ENCODE results near the gene GTF2A1L. TPM values are rescaled to one million over a fixed set of nuclear protein-coding genes. Genes with fewer than 3 reads are reported as not detected.

The GTF2A1L gene
- 1 to 10 TPM in 1 of 3 donors, under 1 TPM in 1, not detected in 1; 0.29 to 2.9 TPM for total RNA-seq

GRCh38 chr2:48617618-48618017 is at the start of gene GTF2A1L:
Gene GTF2A1L (plus strand): TSS chr2:48617856. CDS start chr2:48617875, 19 bp downstream.
- H3K27ac ChIP-seq, result no peak within 1 kb of the TSS
- DNase-seq (ENCODE audit: low spot score in 2 of 2), result no peak
- H3K4me1 ChIP-seq, result no peaks in the 10 kb centered on the region
- no peaks in the 10 kb centered on the region for H3K27me3 ChIP-seq
- H3K9me3 ChIP-seq, result peaks cover 0 to 8% of the 10 kb centered on the region in 2 donors
- intact Hi-C loops (cut with DNase I; ENCODE audit: low total_unique reads), result no loop called here
- TF ChIP-seq POLR2A (IDR thresholded peaks at IDR 0.05), result no peak
- TF ChIP-seq POLR2AphosphoS5 (IDR thresholded peaks at IDR 0.05), result no peak
- no peak for TF ChIP-seq CTCF (IDR thresholded peaks at IDR 0.05)
- no peak within 1 kb of the TSS for H3K4me3 ChIP-seq
- no peaks in the 10 kb centered on the region for H3K36me3 ChIP-seq

GRCh38 chr2:48568547-48568946 is 49.1 kb upstream of the GTF2A1L start:
- Histone ChIP-seq H3K27me3 (no peaks in the 10 kb centered on the region), H3K4me1 (no peaks in the 10 kb centered on the region), H3K27ac (peak overlapping the region in 1 of 2 donors; percentile 77), H3K4me3 (peak overlapping the region in 1 of 3 donors; percentile 41), H3K9me3 (no peaks in the 10 kb centered on the region), H3K36me3 (no peaks in the 10 kb centered on the region)
- intact Hi-C loops (cut with DNase I; ENCODE audit: low total_unique reads), result no loop called here
- TF ChIP-seq POLR2A (IDR thresholded peaks at IDR 0.05) (no peak), CTCF (IDR thresholded peaks at IDR 0.05) (no peak), POLR2AphosphoS5 (IDR thresholded peaks at IDR 0.05) (no peak)
- no peak for DNase-seq (ENCODE audit: low spot score in 2 of 2)

GRCh38 chr2:48569433-48569832 is 48.2 kb upstream of the GTF2A1L start:
- H3K4me1 ChIP-seq, result no peaks in the 10 kb centered on the region
- H3K4me3 ChIP-seq, result no peak overlapping the region
- DNase-seq (ENCODE audit: low spot score in 2 of 2), result no peak
- no peak for TF ChIP-seq POLR2A (IDR thresholded peaks at IDR 0.05)
- no peaks in the 10 kb centered on the region for H3K9me3 ChIP-seq
- H3K27me3 ChIP-seq, result no peaks in the 10 kb centered on the region
- H3K27ac ChIP-seq, result peak overlapping the region in 1 of 2 donors; percentile 77
- no peaks in the 10 kb centered on the region for H3K36me3 ChIP-seq
- intact Hi-C loops (cut with DNase I; ENCODE audit: low total_unique reads), result no loop called here

- H3K4me3 ChIP-seq, result no peak overlapping the region
Measured at GRCh38 chr2:48572816-48573215, 44.8 kb upstream of the GTF2A1L start.

GRCh38 chr2:48574353-48575287 is 43.0 kb upstream of the GTF2A1L start:
- H3K27me3 ChIP-seq, result no peaks in the 10 kb centered on the region
- TF ChIP-seq POLR2A (IDR thresholded peaks at IDR 0.05) (no peak), CTCF (IDR thresholded peaks at IDR 0.05) (no peak), POLR2AphosphoS5 (IDR thresholded peaks at IDR 0.05) (no peak)
- H3K36me3 ChIP-seq, result no peaks in the 10 kb centered on the region
- intact Hi-C loops (cut with DNase I; ENCODE audit: low total_unique reads), result no loop called here
- no peaks in the 10 kb centered on the region for H3K9me3 ChIP-seq
- DNase-seq (ENCODE audit: low spot score in 2 of 2), result no peak
- H3K4me1 ChIP-seq, result no peaks in the 10 kb centered on the region
- H3K27ac ChIP-seq, result no peak overlapping the region
- H3K4me3 ChIP-seq, result no peak overlapping the region

More at GRCh38 chr2:48572816-48573215, 44.8 kb upstream of the GTF2A1L start:
- intact Hi-C loops (cut with DNase I; ENCODE audit: low total_unique reads), result no loop called here
- Histone ChIP-seq H3K4me1 (no peaks in the 10 kb centered on the region), H3K36me3 (no peaks in the 10 kb centered on the region), H3K9me3 (no peaks in the 10 kb centered on the region), H3K27ac (no peak overlapping the region), H3K27me3 (no peaks in the 10 kb centered on the region)
- DNase-seq (ENCODE audit: low spot score in 2 of 2), result no peak
- TF ChIP-seq POLR2A (IDR thresholded peaks at IDR 0.05) (no peak), CTCF (IDR thresholded peaks at IDR 0.05) (no peak), POLR2AphosphoS5 (IDR thresholded peaks at IDR 0.05) (no peak)

All from breast epithelium (tissue), 4 donors.